NCI-H748 (cell line): ENCODE data around the gene GARIN1A.
"Not testable (repeated sequence)": the region's sequence is repeated elsewhere in the genome, so short reads cannot be mapped to it uniquely, and the experiment has no call there.

Experiments
- DNase-seq: peaks from one replicate; lab custom pipeline; 2025; ENCODE audit not compliant: unreplicated experiment; lab: John Stamatoyannopoulos, UW

The GARIN1A gene

DNA sequence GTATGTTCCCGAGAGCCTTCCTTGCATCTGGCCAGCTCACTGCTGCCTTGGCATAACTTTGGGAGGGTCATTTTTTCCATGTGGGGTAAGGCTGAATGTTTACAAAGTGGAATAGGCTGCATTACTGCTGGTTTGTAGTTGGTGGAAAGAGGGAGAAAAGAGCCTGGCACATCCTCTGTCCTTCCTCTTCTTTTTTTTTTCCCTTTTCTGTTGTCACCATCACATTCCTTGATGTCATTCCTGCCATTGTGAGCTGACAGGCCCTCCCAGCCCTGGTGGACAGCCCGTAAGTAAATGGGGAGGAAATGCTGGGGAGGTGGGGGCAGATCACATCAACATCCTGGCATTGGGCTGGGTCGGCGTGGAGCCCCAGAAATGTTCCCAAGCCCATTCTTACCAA lies at the start of gene GARIN1A:
GARIN1A (plus strand) TSS at position 301 of the 400 bp plus-strand sequence. CDS start 106 bp downstream, outside the sequence.
- no peak for DNase-seq

DNA sequence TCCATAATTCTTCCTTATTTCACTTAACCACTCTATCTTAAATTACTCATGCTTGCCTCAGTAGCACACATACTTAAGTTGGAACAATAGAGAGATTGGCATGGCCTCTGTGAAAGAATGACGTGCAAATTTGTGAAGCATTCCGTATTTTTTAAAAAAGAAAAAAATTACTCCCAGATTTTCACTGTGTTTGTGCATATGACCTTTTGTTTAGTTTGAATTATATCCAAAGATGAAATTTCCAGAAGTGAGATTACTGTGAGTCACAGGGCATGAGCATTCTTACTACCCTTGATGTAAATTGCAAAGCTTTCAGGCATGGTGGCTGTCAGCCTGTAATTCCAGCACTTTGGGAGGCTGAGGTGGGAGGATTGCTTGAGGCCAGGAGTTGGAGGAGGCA lies 45.0 kb upstream of the GARIN1A start:
- not testable (repeated sequence) for DNase-seq

DNA sequence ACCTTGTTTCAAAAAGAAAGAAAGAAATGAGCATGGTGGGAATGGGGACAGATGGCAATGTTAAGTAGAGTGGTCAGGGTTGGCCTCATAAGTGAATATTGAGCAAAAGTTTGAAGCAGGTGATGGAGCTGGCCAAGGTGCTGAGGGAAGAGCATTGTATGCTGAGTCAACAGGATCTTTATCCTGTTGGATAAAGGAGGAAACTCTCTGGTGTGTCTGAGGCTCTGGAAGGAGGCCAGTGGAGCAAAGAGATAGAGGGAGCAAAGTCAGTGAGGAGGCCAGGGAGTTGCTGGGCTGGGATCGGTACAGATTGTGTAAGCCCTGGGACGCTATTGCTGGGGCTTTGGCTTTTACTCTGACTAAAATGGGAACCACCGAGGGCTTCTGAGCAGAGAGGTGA lies 38.2 kb upstream of the GARIN1A start:
- DNase-seq: not testable (repeated sequence)

DNA sequence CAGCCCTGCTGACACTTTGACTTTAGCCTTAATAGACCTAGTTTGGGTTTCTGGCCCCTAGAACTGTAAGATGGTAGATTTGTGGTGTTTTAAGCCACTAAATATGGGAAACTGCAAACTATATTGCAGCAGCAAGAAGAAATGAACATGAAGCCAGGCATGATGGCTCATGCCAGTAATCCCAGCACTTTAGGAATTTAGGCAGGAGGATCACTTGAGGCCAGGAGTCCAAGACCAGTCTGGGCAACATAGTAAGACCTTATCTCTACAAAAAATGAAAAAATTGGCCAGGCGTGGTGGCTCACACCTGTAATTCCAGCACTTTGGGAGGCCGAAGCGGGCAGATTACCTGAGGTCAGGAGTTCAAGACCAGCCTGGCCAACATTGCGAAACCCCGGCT lies 26.9 kb upstream of the GARIN1A start:
- not testable (repeated sequence) for DNase-seq

DNA sequence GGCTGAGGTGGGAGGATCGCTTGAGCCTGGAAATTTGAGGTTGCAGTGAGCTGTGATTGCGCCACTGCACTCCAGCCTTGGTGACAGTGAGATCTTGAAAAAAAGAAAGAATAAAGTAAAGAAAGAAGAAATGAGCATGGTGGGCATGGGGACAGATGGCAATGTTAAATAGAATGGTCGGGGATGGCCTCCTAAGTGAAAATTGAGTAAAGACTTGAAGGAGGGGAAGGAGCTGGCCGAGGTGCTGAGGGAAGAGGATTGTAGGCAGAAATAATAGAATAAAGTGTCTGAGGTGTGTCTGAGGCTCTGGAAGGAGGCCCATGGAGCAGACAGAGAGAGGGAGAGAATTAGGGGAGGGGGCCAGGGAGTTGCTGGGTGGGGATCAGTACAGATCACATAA lies 26.2 kb upstream of the GARIN1A start:
- DNase-seq: not testable (repeated sequence)

DNA sequence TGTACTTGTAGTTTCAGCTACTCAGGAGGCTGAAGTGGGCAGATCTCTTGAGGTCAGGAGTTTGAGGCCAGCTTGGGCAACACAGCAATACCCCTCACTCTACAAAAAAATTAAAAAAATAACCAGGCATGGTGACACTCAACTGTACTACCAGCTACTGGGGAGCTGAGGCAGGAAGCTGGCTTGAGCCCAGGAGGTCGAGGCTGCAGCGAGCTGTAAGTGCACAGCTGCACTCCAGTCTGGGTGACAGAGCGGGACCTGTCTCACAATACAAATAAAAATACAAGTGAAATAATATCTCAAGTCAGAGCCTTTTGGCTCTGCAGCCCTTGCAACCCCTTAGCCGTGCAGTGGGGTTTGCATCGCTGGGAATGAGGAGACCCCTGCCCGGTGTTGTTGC lies 25.2 kb upstream of the GARIN1A start:
- DNase-seq: not testable (repeated sequence)

DNA sequence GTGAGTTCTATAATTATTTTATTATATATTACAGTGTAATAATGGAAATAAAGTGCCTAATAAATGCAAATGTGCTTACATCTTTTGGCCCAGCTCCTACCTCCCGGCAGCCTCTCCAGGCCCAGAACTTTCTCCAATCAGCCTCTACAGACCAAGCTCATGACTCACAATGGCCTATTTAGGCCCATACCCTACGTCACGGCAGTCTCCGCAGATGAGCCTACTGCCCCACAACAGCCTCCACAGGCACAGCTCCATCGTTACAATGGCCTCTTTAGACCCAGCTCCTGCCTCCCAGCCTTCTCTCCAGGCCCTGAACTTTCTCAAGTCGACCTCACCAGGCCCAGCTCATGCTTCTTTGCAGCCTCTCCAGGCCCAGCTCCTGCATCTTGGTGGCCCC lies 21.0 kb upstream of the GARIN1A start:
- not testable (repeated sequence) for DNase-seq

DNA sequence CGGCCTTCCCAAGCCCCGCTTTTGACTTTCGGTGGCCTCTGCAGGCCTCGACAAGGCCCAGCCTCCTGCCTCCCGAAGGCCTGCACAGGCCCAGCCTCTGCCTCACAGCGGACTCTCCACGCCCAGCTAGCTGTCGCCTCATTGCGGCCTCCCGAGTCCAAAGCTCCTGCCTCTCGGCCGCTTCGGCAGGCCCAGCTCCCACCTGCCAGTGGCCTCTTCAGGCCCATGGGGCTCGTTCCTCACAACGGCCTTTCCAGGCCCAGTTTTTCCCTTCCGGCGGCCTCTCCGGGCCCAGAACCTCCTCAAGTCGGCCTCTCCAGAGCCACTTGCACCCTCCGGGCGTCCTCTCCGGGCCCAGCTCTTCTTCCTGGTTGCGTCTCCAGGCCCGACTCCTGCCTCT lies 19.5 kb upstream of the GARIN1A start:
- DNase-seq: not testable (repeated sequence)

DNA sequence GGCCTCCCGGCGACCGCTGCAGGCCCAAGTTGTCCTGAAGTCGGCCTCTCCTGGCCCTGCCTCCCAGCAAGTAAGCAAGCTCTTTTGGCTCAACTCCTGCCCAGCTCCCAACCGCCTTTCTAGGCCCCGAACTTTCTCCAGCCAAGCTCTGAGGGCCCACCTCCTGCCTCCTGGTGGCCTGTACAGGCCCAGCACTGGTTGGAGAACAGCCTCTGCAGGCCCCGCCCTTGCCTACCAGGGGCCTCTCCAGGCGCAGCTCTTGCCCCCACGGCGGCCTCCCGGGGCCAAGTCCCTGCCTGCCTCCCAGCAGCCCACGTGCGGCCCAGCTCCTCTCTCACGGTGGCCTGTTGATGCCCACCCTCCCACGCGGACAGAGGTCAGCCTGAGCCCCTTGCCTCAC lies 18.9 kb upstream of the GARIN1A start:
- not testable (repeated sequence) for DNase-seq

DNA sequence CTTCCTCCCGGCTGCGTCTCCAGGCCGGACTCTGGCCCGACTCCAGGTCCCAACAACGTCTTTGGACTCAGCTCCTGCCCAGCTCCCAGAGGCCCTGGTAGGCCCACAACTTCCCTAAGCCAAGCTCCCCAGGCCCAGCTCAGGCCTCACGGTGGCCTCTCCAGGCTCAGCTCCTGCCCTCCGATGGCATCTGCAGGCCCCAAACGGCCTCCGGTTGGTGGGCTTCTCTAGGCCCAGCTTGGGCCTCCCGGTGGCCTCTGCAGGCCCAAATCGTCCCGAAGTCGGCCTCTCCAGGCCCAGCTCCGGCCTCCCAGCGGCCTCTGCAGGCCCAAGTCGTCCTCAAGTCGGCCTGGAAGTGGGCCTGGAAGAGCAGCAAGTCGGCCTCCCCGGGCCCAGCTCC lies 18.0 kb upstream of the GARIN1A start:
- not testable (repeated sequence) for DNase-seq

DNA sequence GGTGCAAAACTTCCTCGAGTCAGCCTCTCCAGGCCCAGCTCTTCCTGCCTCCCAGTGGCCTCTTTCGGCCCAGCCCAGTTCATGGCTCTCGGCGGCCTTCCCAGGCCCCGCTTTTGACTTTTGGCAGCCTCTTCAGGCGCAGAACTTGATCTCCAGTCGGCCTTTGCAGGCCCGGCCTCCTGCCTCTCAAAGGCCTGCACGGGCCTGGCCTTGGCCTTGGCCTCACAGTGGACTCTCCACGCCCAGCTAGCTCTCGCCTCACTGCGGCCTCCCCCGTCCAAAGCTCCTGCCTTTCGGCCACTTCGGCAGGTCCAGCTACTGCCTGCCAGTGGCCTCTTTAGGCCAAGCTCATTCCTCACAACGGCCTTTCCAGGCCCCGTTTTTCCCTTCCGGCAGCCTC lies 17.6 kb upstream of the GARIN1A start:
- DNase-seq: not testable (repeated sequence)

DNA sequence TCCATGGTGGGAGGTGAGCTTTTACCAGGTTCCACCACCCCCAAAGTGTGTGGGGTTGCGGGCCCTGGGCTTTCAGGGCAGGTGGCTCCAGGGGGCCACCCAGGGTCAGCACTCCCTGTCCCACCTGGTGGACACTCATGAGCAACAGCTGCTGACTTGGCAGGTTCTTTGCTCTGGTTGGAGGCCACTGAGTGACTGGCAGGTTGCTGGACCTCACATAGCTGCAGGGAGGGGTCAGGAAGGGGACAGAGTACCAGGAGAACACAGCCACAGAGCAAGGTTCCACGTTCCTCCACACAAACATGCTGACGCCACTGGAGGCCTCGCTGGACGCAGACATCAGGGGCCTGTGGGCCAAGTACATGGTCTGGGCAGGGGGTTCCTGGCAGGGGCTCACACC lies 13.7 kb upstream of the GARIN1A start:
- DNase-seq: not testable (repeated sequence)

DNA sequence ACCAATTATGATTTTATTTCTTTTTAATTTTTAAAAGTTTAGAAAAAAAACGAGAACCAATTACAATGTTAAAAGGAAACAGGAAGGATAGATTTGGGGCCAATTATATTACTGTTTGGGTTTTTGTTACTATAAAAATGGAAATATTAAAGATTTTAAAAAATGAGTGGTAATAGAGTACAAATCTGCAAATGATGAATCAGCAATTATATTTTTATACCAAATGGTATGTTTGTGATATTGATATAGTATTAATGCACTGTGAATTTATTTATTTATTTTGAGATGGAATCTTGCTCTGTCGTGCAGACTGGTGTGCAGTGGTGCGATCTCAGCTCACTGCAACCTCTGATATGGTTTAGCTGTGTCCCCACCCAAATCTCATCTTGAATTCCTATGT lies 11.5 kb upstream of the GARIN1A start:
- no peak for DNase-seq

DNA sequence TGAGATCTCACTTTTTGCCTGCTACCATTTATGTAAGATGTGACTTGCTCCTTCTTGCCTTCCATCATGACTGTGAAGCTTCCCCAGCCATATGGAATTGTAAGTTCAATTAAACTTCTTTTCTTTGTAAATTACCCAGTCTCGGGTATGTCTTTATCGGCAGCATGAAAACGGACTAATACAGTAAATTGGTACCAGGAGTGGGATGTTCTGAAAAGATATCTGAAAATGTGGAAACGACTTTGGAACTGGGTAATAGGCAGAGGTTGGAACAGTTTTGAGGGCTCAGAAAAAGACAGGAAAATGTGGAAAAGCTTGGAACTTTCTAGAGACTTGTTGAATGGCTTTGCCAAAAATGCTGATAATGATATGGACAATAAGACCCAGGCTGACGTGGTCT lies 10.6 kb upstream of the GARIN1A start:
- no peak for DNase-seq

DNA sequence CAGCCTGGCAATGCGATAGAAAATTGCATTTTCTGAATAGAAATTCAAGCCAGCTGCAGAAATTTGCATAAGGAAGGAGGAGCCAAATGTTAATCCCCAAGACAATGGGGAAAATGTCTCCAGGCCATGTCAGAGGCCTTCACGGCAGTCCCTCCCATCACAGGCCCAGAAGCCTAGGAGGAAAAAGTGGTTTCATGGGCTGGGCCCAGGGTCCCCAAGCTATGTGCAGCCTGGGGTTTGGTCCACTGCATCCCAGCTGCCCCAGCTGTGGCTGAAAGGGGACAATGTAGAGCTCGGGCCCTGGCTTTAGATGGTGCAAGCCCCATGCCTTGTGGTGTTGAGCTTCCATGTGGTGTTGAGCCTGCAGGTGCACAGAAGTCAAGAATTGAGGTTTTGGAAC lies 10.0 kb upstream of the GARIN1A start:
- no peak for DNase-seq

DNA sequence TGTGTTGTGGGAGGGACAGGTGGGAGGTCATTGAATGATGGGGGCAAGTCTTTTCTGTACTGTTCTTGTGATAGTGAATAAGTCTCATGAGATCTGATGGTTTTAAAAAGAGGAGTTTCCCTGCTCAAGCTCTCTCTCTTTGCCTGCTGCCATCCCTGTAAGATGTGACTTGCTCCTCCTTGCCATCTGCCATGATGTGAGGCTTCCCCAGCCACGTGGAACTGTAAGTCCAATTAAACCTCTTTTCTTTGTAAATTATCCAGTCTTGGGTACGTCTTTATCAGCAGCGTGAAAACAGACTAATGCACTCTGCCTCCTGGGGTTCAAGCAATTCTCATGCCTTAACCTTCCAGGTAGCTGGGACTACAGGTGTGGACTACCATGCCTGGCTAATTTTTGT lies 8.9 kb upstream of the GARIN1A start:
- DNase-seq: not testable (repeated sequence)

DNA sequence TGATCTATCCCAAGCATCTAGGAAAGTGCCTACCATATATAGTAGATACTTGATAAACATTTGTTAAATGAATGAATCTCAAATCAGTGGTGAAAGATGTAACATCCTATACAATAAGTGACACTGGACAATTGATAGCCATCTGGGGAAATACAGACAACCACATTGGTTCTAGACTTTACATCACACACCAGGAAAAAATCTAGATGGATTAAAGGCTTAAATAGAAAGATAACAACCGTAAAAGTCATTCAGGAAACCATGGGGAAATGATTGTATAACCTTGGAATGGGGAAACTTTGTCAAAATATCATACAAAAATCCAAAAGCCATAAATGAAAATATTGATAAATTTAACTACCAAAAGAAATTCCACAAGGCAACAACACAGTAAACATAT lies 7.0 kb upstream of the GARIN1A start:
- DNase-seq: no peak

DNA sequence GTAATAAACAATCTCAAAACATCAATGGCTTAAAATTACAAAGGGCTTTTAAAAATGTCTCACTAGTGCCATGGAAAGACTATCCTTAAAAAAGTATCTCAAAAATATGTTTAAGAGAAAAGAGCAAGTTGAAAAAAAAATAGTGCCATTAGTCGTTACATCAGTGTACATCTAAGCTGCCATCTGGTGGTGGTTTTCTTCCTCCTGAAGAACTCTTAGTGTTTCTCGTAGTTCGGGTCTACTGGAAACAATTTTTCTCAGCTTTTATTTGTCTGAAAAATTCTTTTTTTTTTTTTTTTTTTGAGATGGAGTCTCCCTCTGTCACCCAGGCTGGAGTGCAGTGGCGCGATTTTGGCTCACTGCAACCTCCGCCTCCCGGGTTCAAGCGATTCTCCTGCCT lies 5.9 kb upstream of the GARIN1A start:
- DNase-seq: no peak

DNA sequence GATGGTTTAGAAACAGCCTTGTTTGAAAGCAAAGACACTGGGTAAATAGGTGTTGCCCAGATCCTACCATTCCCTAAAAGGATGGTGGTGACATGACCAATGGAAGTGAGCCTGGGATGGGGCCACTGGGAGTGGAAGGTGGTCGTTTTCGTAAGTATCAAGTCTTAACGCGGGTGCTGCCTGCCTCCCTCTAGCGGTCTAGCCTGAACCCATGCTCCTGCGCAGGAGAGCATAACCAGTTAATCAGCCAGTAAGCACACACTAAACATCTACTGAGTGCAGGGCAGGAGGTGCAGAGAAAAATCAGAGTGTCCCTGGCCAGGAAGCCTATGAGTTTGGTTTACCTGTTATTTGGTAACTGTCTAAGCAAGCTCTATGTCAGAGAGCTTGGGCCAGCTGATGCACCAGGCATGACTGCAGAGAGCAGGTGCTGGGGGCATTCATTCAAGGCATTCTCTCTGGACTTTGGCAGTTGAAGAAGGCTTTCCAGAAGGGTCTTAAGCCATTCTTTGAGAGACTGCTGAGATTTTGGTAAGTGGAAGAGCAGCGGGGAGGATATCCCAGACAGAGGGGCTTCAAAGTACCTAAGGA lies 930 bp downstream of the GARIN1A start:
- no peak for DNase-seq

DNA sequence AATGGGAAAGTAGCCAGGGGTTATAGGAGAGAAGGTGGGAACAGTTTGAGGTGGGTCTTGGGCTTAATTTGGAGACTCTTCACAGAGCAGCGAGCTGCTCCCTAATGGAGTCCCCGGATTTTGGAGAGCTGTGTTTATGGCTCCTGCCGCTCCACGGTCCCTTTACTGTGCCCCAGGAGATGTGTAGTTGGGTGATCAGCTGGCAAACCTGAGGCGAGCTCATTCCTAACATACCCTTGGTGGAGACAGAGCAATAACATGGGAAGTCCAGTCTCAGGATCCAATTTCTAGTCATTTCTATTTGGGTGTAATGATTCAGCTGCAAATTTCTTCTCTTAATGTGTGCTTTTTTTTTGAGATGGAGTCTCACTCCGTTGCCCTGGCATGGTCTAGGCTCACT lies 1.5 kb downstream of the GARIN1A start:
- no peak for DNase-seq

DNA sequence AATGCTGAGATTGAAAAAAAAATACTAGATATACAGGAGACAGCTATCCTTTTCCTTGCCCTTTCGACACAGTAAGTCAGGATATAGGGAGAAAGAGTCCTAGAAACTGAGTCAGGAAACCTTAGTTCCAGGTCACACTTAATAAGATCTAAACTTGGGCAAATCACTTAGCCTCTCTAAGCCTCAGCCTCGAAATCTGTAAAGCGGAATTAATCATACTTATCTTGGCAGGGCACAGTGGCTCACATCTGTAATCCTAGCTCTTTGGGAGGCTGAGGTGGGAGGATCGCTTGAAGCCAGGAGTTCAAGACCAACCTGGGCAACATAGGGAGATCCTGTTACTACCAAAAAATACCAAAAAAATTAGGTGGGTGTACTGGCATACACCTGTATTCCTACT lies 4.6 kb downstream of the GARIN1A start:
- no peak for DNase-seq

DNA sequence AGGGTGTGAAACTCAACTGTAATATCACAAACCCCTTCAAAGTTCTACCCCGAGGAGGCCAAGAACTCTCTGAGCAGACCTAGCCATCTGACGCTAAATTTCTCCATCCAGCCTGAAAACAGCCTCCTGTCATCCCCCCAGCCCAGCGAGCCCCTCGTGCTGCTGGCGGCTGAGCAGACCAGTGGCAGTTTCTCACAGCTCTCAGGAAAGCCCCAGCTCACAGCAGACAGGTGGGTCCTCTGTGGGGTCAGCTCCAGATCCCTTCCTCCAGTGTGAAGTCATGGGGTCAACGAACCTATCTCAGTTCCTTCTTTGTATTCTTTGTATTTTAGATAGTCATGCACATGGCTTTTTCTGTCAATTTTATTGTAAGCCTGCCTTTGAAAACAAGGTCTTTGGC lies 7.8 kb downstream of the GARIN1A start:
- no peak for DNase-seq

DNA sequence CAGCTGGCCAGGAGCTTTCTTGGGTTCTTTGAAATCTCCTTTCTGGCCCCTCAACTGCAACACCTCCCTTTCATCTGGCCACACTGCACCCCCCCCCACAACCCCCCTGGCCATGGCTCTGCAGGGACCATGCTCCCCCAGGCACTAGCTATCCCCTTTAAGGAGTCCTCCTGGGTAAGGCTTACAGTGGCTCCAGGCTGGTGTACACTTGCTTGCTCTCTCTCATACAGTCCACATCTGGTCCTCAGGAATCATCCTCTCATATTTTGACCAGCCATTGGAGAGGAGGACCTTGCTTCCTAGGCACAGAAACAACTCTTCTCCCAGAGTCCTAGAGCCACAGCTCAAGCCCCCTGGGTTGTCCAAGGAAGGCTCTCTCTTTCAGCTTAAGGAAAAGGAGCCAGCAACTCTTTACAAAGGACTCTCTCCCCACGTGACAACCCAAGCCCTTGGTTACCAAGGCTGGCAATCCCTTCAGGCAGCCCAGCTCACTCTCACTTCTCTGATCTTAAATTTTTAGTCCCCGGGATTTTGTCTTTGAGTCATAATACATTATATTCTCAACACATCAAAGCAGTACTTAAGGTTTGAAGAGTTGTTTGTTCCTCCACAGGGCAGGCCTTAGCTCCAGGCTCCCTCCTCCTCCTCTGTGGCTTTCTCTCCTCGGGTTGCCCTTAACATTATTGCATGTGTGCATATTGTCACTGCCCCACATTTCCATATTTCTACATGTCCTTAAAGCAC lies 9.9 kb downstream of the GARIN1A start:
- no peak for DNase-seq
